ENCODE data around the gene HPSE2. TPM values are rescaled to one million over a fixed set of nuclear protein-coding genes. Genes with fewer than 3 reads are reported as not detected.

Gene HPSE2
- total RNA-seq, 1 experiment from 2014 or later, result 0.20 TPM

- no peak overlapping the region for H3K4me3 Mint-ChIP-seq
- WGBS (ENCODE audit: extremely low coverage, insufficient read length, low lambda C conversion rate), result no CpG with 5 or more reads among the region's 1 CpG
- no peaks in the 10 kb centered on the region for H3K79me2 ChIP-seq (ENCODE audit: insufficient read depth, low read length)
- H3K79me1 ChIP-seq (ENCODE audit: insufficient read depth, low read depth, low read length, poor library complexity, severe bottlenecking), result no peaks in the 10 kb centered on the region
- no peak overlapping the region for H4K5ac ChIP-seq (ENCODE audit: insufficient read length, low read depth, low read length)
- no peak for TF ChIP-seq CTCF (conservative IDR thresholded peaks at IDR 0.05)
- no peak overlapping the region for H3K4me2 ChIP-seq (ENCODE audit: insufficient read depth, insufficient read length, low read length)
- no peak overlapping the region for H3K9ac ChIP-seq (ENCODE audit: extremely low read depth, insufficient read length, low read length)
- H3K27me3 Mint-ChIP-seq (ENCODE audit: low read depth), result no peaks in the 10 kb centered on the region
- no peak overlapping the region for H3K27ac Mint-ChIP-seq
- no peak overlapping the region for H3T11ph ChIP-seq (ENCODE audit: low read length)
- H3K4me1 ChIP-seq (ENCODE audit: insufficient read depth, low read length), result no peaks in the 10 kb centered on the region
- H3K23ac ChIP-seq (ENCODE audit: insufficient read length, low read depth, low read length), result no peak overlapping the region
- no peaks in the 10 kb centered on the region for H3K27me3 ChIP-seq (ENCODE audit: insufficient read depth, low read length)
- H2AFZ ChIP-seq (ENCODE audit: low read length), result no peak overlapping the region
- H3K56ac ChIP-seq (ENCODE audit: insufficient read length, low read depth, low read length), result no peak overlapping the region
- H3K18ac ChIP-seq (ENCODE audit: insufficient read length, low read depth, low read length), result no peak overlapping the region
- H3K27ac ChIP-seq (ENCODE audit: insufficient read length, low read depth, low read length), result no peak overlapping the region
- no peak overlapping the region for H3K14ac ChIP-seq (ENCODE audit: insufficient read depth, low read length)
- no peak overlapping the region for H2BK20ac ChIP-seq (ENCODE audit: low read depth, low read length, poor library complexity, severe bottlenecking)
- no peak overlapping the region for H4K91ac ChIP-seq (ENCODE audit: insufficient read length, low read depth, low read length)
- H2BK120ac ChIP-seq (ENCODE audit: low read depth, low read length, poor library complexity, severe bottlenecking), result no peak overlapping the region
- peaks cover 16 to 20% of the 10 kb centered on the region in 2 experiments for H3K9me3 Mint-ChIP-seq
- no peak overlapping the region for H4K8ac ChIP-seq (replicated peaks; ENCODE audit: insufficient read length, low read depth, low read length)
- no peaks in the 10 kb centered on the region for H3K9me3 ChIP-seq (ENCODE audit: control insufficient read depth, low read depth, low read length)
- H4K20me1 ChIP-seq (ENCODE audit: control insufficient read depth, insufficient read depth, insufficient read length), result no peaks in the 10 kb centered on the region
- no peak overlapping the region for H2BK12ac ChIP-seq (ENCODE audit: insufficient read length, low read depth, low read length)
- H2BK15ac ChIP-seq (ENCODE audit: low read depth, low read length), result no peak overlapping the region
- no peak overlapping the region for H3K4ac ChIP-seq (ENCODE audit: low read depth, low read length)
- no peak overlapping the region for H2BK5ac ChIP-seq (ENCODE audit: insufficient read length, low read length)
- peaks cover 0 to 5% of the 10 kb centered on the region in 2 experiments; a peak in 1 of 4 replicates for H3K4me1 Mint-ChIP-seq
- no peak for DNase-seq
- peaks cover 0 to 13% (median 4%) of the 10 kb centered on the region in 3 experiments; a peak in 3 of 7 replicates for H3K36me3 Mint-ChIP-seq (ENCODE audit: insufficient read depth in 1 of 3, low read depth in 3 of 3)
- H3K23me2 ChIP-seq (ENCODE audit: insufficient read length, low read depth, low read length, poor library complexity, severe bottlenecking), result peaks cover 2% of the 10 kb centered on the region
- H2AK5ac ChIP-seq (ENCODE audit: insufficient read length, low read length), result no peak overlapping the region
Measured at GRCh38 chr10:99004738-99005137, 230.9 kb downstream of the HPSE2 start.
